Posterior cingulate gyrus (tissue), 11 donors: ENCODE results near the gene USP8.

ENCODE experiments used
- DNase-seq, 10 donors: peaks; one replicate each; pipeline versions ENCODE4 v3.0.0 to v3.0.0-alpha.2; 2020 to 2021; ENCODE audit warnings: mixed read lengths in 3 of 10
- intact Hi-C: fragments of 100-400 bp; cut with DNase I; formaldehyde crosslinking; loops from one replicate; pipeline ENCODE4 v1.15.1; 2023

The USP8 gene

GRCh38 chr15:50531163-50531562 is 107.0 kb downstream of the USP8 start:
- no peak for DNase-seq
- intact Hi-C loops: no loop called here

GRCh38 chr15:50531766-50532165 is 107.6 kb downstream of the USP8 start:
- intact Hi-C loops: no loop called here
- no peak for DNase-seq

DNA sequence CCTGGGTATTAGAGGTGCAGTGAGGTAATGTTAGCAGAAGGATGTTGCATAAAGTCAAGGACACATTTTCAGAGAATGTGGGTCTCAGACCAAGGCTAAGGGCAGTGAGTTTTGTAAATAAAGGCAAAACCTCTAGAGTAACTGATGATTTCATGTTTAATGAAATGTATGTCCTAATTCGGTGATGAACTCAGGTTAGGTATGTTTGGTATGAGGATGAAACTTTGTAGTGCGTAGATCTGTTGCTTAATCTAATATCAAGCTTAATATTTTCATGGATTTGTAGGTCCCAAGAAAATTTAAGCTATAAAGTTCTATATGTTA is 118.6 kb downstream of the USP8 start:
- DNase-seq: no peak
- intact Hi-C loops: no loop called here

DNA sequence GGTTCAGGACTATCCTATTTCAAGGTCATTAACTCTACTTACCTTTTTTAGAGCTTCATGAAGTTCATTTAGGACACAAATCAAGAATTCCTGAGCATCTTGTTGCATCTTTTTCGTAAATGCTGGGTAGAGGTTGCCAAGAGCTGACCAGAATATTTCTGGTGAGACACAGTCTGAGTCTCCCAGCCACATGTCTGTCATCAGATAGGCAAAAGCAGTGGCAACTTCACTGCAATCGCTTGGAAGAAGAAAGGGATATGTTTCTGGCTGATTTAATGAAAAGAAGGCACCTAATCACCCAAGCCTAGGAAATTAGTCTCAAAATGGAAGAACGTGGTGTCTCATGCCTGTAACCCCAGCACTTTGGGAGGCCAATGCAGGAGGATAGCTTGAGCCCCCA is 119.4 kb downstream of the USP8 start:
- intact Hi-C loops: no loop called here
- DNase-seq: no peak

- DNase-seq: no peak
- intact Hi-C loops: no loop called here
Measured at GRCh38 chr15:50544368-50544767, 120.2 kb downstream of the USP8 start.

- intact Hi-C loops: no loop called here
- no peak for DNase-seq
Measured at GRCh38 chr15:50546566-50546965, 122.4 kb downstream of the USP8 start, which contains the start of gene USP50. Gene USP50, minus strand, starts transcription at chr15:50546666. Its CDS starts 141 bp downstream, at chr15:50546525.

- DNase-seq: no peak
- intact Hi-C loops: no loop called here
Measured at GRCh38 chr15:50549326-50549725, 125.1 kb downstream of the USP8 start.

DNA sequence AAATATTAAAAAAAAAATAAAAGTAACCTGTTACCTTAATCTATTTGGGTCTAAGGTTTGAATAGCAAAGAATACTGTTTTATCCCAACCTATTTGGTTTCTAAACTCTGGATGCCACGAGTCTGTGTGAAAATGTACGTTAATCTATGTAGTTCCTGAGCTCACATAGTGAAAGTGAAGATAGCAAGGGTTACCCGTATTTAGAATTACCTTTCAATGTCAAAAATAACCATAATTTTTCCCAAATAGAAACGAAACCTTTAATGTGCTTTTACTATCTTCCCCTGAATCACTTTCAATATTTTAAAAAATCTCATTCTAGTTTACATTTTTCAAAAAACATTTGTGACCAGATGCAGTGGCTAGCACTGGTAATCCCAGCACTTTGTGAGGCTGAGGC is 128.0 kb downstream of the USP8 start:
- intact Hi-C loops: no loop called here
- DNase-seq: no peak

- no peak for DNase-seq
- intact Hi-C loops: no loop called here
Measured at GRCh38 chr15:50556642-50557371, 132.6 kb downstream of the USP8 start.

- intact Hi-C loops: no loop called here
- no peak for DNase-seq
Measured at GRCh38 chr15:50558012-50558411, 133.8 kb downstream of the USP8 start.

DNA sequence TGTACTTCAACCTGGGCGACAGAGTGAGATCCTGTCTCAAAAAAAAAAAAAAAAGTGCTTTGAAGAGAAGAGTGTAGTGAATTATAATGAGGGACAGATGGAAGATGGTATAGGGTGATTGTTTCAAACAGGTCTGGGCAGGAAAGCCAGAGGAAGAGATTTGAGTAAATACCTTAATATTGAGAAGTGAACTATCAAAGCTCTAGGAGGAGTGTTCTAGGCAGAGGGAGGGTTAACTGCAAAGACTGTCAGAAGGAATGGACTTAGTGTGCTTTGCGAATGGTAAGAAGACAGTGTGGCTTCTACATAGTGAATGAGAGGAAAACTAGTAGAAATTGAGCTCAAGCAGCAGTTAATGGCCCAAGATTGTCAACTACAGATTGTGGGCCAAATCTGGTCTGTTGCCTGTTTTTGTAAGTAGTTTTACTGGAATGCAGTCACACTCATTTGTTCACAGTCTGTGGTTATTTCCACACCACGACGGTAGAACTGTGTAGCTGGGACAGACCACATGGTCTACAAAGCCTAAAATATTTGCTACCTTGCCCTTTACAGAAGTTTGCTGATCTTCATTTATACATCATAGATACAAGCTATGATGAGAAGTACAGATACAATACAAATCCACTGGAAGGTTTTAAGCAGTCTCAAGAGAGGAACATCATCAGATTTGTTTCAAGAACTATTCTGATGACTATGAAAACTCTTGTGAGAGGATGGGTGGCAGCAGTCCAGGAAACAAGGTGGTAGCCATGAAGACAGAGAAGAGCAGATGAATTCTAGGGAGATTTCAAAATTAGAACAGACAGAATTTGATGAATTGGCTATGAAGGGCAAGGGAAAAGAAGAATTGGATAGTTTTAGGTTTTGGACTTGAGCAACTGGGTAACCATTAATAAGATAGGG is 138.8 kb downstream of the USP8 start:
- intact Hi-C loops: no loop called here

GRCh38 chr15:50563756-50564155 is 139.6 kb downstream of the USP8 start:
- DNase-seq: no peak
- intact Hi-C loops: no loop called here

More for the DNA sequence above, 138.8 kb downstream of the USP8 start:
- no peak for DNase-seq
